ENCODE measurements around the gene CAMK1G.

CAMK1G gene

DNA sequence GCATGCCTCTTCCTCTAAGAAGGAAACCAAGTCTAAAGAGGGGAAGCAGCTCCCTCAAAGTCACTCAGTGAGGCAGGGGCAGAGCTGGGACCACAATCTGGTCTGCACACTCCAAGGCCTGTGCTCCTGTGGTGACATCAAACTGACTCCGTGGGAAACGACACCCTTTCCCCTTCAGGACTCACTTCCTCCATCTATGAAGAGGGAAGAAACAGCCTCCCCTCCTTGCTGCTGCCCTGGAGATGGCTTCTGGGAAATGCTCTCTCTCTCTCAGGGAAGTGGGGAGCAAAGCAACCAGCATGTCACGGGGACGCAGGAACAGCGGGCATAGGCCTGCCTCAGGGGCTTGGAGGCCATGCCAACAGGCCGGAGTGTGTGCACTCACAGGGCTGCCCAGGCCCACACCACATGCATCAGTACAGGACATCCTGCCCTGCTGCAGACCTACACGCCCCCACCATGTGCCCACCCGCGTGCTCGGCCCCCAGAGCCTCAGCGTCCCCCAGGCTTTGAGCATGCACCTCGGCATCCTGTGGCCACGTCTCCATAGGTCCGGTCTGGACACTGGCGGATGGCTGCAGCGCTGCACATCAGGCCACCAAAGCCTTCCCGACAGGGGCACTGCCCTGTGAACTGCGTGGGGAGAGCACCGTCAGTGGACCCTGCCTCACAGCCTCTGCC, 43.0 kb downstream of the CAMK1G start:
- TF ChIP-seq, protein P1, sequence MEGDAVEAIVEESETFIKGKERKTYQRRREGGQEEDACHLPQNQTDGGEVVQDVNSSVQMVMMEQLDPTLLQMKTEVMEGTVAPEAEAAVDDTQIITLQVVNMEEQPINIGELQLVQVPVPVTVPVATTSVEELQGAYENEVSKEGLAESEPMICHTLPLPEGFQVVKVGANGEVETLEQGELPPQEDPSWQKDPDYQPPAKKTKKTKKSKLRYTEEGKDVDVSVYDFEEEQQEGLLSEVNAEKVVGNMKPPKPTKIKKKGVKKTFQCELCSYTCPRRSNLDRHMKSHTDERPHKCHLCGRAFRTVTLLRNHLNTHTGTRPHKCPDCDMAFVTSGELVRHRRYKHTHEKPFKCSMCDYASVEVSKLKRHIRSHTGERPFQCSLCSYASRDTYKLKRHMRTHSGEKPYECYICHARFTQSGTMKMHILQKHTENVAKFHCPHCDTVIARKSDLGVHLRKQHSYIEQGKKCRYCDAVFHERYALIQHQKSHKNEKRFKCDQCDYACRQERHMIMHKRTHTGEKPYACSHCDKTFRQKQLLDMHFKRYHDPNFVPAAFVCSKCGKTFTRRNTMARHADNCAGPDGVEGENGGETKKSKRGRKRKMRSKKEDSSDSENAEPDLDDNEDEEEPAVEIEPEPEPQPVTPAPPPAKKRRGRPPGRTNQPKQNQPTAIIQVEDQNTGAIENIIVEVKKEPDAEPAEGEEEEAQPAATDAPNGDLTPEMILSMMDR (conservative IDR thresholded peaks at IDR 0.05; ENCODE audit: control insufficient read depth, insufficient read depth, low read depth, low read length): no peak
- no peak for DNase-seq (ENCODE audit: low read depth)
- no peak overlapping the region for H3K4me3 ChIP-seq (ENCODE audit: control insufficient read depth, low read depth, low read length)

DNA sequence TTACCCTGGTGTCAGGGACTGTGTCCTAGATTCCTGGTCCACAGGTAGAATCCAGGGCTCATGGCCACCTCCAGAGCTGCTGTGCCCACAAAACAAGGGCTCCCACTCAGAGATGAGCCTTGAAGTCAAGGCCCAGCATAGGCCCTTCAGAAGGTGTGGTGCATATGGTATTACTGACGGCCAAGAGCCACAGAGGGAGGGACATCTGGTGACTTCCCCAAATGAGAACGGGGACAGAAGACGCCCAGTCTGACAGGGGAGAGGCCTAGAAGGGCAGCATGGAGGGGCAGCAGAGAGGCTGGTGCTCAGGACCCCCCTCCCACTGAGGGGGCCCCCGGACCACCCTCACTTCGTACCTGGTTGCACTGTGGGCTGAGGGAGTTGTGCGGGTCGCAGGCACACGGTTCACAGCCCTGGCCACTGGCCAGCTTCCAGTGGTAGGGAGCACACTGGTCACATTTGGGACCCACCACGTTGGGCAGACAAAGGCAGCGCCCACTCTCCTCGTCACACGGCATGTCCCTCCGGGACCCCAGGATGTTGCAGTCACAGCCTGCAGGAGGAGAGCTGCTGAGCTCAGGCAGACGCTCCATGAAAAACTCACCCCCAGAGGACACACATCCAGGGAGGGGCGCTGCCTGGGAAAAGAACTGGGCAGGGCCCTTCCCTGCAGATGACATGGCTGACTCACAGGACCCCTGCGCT, 43.7 kb downstream of the CAMK1G start:
- no peak for DNase-seq (ENCODE audit: low read depth)

DNA sequence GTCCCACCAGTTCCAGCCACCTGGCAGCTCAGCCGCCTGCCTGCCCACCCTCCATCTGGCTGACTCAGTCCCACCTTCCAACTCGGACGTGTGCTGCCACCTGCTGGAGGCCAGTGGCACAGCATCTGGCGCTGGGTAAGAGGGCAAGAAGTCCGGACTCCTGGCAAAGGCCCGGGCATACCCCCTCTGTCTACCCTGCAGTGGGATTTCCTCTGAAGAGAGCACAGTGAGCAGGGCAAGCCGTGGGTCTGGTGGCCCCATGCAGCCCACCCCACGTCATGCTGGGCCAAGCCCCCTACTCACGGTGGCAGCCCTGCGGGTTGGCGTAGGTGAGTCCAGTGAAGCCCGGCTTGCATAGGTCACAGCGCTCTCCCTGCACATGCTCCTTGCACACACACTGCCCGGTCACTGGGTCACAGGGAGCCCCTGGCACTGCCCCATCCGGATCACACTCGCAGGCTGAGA, 44.2 kb downstream of the CAMK1G start:
- TF ChIP-seq, protein P1 (conservative IDR thresholded peaks at IDR 0.05; ENCODE audit: control insufficient read depth, insufficient read depth, low read depth, low read length): peak; percentile 88
- peak; percentile 74 for DNase-seq (ENCODE audit: low read depth)
- no peak overlapping the region for H3K4me3 ChIP-seq (ENCODE audit: control insufficient read depth, low read depth, low read length)

More for the DNA sequence above, 43.7 kb downstream of the CAMK1G start:
- TF ChIP-seq, protein P1 (conservative IDR thresholded peaks at IDR 0.05; ENCODE audit: control insufficient read depth, insufficient read depth, low read depth, low read length): no peak
- no peak overlapping the region for H3K4me3 ChIP-seq (ENCODE audit: control insufficient read depth, low read depth, low read length)

DNA sequence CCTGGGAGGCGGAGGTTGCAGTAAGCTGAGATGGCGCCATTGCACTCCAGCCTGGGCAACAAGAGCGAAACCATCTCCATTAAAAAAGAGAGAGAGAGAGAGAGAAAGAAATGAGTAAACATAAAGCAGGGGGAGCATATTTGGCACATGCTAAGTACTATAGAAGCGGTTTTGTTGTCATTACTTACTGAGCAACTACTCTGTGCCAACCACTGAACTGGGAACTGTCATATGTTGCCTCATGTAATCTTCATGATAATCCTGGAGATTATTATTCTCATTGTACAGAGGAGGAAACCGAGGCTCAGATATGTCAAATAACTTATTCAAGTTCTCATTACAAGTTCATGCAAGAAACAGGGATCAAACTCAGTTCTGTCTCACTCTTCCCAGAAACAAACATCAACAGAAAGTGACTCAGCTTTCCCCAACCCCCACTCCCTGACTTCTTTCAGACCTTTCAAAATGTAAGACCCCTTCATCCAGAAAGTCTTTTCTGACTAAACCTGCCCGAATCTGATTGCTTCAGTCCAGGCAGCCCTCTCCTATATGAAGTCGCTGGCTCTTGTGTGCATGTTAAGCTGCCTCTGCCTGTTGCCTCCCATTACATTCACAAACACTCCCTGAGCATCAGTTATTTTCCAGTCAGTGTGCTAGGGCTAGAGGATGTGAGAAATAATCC, 45.2 kb downstream of the CAMK1G start:
- no peak for DNase-seq (ENCODE audit: low read depth)
- no peak overlapping the region for H3K4me3 ChIP-seq (ENCODE audit: control insufficient read depth, low read depth, low read length)
- TF ChIP-seq, protein P1 (conservative IDR thresholded peaks at IDR 0.05; ENCODE audit: control insufficient read depth, insufficient read depth, low read depth, low read length): no peak

DNA sequence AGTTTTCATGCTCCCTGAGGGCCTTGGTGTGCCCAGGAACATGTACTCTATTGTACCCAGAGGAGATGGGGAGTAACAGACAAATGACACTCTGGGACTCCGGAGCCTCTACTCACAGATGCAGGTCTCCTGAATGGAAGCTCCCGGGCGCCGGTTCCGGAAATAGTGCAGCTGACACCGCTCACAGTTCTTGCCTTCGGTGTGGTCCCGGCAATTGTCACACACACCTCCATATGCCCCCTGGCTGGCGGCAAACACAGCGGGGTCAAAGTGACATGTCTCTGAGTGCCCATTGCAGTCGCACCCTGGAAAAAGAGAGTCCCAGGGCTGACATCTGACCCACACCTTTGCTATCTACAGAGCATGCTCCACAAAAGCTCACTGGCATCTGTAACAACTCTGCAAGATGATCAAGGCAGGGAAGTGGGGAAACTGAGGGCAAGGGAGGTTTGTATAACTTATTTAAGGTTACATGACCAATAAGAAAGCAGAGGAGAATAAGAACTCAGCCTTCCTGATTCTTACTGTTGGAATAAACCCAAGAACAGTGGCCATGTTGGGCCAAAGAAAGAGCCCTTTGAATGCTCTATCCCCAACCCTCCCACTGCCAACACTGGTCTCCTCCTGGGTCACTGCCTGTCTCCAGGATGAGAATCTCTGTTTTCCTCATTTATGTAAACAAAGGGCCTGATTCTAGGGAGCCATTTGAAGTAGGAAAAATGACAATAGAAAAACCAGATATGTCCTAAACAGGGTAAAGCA, 46.3 kb downstream of the CAMK1G start:
- no peak overlapping the region for H3K4me3 ChIP-seq (ENCODE audit: control insufficient read depth, low read depth, low read length)
- TF ChIP-seq, protein P1 (conservative IDR thresholded peaks at IDR 0.05; ENCODE audit: control insufficient read depth, insufficient read depth, low read depth, low read length): no peak
- DNase-seq (ENCODE audit: low read depth): no peak
